Erythroblast (primary cell): ENCODE results near the gene ZEB2.

Experiments
- GATA1 ChIP-seq: IDR thresholded peaks from 2 replicates; pipeline ENCODE4 v1.6.1; 2011; ENCODE audit warnings: low read depth, mild to moderate bottlenecking, control low read depth, low read length, moderate library complexity
- POLR2A ChIP-seq: IDR thresholded peaks from 2 replicates; pipeline ENCODE4 v1.6.1; 2011; ENCODE audit warnings: mild to moderate bottlenecking, low read length

DNA sequence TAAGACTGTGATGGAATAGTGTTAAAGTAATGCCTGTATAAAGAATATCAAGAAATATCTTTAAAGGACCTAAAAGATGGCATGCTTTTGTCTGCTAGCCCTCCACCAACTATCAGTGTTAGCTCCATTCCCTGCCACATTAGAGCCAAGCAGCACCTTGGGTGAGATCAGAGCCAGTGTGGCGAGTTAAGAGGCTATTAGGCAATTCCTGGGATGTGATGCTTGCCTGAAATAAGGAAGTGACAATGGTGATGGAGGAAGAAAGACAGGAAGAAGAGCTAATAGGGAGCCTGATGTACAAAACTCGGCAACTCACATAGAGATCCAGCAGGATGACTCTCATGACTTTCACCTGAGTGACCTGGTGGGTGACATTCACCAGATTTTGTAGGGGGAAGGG lies 143.5 kb downstream of the ZEB2 start:
- no peak for TF ChIP-seq POLR2A
- TF ChIP-seq GATA1: no peak
